GM12875 (cell line): ENCODE results near the gene AQR.
A peak's percentile ranks its signal among the peaks of the same experiment; 100 is the strongest.

Experiments used
- H3K4me3 ChIP-seq: one replicate; pipeline ENCODE4 v1.5.1; 2011; ENCODE audit warnings: low read depth, low read length, control low read depth
- TF ChIP-seq, protein P1 (sequence below): IDR thresholded peaks from 2 replicates; pipeline ENCODE4 v1.5.1; 2011; ENCODE audit warnings: low read depth, mild to moderate bottlenecking, control low read depth, inconsistent platforms, low read length, moderate library complexity, borderline replicate concordance; ENCODE audit not compliant: insufficient read depth

AQR gene

DNA sequence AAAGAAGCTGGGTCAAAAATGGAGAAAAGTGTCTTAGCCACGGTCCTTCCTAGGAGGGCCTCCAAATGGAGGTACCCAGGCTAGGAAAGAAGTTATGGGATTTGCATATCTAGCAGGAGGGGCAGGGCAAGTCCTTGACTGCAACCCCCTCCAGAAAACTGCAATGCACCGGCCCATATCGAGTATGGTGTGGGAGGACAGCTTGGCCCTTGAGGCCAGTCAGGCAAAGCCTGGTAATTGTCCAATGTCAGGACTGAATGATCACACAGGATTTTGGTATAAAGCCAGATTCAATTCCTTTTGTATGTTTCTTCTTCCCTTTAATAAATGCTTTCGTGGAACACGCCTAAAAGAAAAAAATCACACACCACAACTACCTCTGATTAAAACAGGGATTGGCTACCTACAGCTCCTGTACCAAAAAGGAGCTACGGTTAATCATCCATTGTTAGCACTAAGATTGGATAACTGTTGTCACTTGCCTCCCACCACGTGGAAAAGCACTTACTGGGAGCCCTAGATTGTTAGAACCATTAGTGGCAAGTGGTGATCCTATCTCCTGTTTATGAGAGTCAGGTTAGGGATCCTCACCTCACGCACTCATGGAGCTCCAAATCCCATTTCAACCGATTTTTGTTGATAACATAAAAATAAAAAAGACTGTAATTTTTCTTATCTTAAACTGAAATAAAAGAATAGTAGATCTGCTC, 17.4 kb upstream of the AQR start:
- peak overlapping the region; percentile 83 for H3K4me3 ChIP-seq
- TF ChIP-seq, protein P1, sequence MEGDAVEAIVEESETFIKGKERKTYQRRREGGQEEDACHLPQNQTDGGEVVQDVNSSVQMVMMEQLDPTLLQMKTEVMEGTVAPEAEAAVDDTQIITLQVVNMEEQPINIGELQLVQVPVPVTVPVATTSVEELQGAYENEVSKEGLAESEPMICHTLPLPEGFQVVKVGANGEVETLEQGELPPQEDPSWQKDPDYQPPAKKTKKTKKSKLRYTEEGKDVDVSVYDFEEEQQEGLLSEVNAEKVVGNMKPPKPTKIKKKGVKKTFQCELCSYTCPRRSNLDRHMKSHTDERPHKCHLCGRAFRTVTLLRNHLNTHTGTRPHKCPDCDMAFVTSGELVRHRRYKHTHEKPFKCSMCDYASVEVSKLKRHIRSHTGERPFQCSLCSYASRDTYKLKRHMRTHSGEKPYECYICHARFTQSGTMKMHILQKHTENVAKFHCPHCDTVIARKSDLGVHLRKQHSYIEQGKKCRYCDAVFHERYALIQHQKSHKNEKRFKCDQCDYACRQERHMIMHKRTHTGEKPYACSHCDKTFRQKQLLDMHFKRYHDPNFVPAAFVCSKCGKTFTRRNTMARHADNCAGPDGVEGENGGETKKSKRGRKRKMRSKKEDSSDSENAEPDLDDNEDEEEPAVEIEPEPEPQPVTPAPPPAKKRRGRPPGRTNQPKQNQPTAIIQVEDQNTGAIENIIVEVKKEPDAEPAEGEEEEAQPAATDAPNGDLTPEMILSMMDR, result no peak

DNA sequence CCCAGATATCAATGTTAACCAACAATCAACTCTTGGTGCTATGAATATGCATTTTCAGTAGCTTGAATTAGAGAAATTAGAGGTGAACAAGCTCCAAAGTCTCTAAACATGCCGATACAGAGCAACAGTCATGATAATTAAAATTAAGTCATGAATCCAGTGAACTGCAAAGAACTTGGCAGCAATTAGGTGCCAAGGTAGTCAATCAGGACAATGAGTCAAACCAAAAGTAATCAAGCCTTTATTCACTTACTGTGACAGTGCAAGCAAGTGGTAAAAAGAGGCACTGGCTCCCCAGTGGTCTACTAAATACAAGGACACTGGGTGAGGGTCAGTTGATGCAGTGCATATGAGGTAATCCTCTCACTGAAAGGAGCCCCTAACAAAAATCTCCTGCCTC, 16.8 kb upstream of the AQR start:
- peak overlapping the region; percentile 83 for H3K4me3 ChIP-seq
- TF ChIP-seq, protein P1, result no peak

DNA sequence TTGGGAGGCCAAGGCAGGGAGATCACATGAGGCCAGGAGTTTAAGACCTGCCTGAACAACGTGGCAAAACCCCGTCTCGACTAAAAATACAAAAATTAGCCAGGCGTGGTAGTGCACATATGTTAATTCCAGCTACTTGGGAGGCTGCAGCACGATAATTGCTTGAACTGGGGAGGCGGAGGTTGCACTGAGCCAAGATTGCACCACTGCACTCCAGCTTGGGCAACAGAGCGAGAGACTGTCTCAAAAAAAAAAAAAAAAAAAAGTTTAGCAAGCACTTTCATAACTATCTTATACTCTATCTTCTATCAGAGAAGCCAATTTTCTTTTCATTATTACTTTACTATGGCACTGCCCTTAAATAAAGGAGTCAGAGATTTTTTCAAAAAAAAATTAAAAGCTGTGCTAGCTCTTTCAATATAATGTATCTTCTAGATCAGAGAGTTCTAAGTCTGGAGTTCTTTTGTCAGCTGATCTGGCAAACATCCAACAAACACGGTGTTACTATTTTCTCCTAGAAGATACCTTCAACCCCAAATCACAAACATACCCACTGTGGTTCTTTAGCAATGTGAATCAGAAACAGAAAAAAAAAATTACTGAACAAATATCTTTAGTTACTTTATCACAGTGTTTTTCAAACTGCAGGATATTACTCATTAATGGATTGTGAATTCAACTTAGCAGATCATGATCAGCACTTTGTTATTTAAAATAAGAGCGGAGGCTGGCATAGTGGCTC, 15.5 kb upstream of the AQR start:
- TF ChIP-seq, protein P1, result no peak
- H3K4me3 ChIP-seq, result no peak overlapping the region

DNA sequence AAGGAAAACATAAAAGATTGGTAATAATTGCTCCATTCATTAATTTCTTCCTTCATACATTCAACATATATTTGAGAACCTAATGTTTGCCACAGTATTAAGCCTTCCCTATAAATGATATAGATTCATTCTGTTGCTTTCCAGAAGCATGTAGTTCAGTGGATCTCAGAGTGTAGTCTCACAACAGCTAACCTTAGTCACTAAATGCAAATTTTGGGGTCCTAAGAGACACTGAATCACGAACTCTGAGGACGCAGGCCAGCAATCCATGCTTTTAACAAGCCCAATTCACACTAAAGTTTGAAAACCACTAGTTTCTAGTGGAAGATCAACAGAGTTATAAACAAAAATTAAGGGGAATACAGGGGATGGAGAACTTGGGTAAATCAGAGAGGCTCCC, 7.2 kb upstream of the AQR start:
- no peak overlapping the region for H3K4me3 ChIP-seq
- TF ChIP-seq, protein P1, result no peak

DNA sequence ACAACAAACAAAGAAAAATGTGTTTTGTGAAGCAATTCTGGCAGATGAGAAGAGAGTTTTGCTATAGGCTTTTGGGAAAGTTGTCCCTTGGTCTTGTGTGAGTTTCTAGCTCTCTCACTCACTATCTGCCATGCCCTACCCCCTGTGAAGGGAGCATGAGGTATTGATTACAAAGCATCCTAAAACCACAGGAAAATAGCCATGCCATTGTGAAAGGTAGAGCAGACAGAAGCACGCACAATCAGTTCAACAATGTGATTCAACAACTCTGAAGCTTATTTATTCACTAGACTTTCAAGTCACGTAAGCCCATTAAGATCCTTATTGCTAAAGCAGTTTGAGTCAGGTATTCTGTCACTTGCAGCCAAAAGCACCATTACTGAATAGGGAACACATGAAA, 6.5 kb upstream of the AQR start:
- no peak overlapping the region for H3K4me3 ChIP-seq
- TF ChIP-seq, protein P1, result no peak

DNA sequence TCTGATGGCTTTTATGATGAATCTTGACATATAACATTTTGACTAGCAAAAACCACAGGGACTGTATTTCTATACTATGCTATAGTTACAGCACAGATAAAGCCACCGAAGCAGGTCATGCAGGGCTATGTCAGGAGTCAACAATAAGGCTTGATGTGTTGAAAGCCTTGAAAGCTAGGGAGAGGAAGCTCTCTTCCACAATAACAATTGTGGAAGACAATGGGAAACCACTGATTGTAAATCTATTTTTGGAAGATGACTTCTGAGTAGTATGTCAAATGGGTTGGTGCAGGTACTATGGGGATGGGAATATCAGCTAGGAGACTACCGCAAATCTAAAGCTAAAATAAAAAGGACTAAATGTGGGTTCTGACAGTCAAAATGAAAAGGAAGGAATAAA, 4.0 kb upstream of the AQR start:
- TF ChIP-seq, protein P1, result no peak
- no peak overlapping the region for H3K4me3 ChIP-seq

DNA sequence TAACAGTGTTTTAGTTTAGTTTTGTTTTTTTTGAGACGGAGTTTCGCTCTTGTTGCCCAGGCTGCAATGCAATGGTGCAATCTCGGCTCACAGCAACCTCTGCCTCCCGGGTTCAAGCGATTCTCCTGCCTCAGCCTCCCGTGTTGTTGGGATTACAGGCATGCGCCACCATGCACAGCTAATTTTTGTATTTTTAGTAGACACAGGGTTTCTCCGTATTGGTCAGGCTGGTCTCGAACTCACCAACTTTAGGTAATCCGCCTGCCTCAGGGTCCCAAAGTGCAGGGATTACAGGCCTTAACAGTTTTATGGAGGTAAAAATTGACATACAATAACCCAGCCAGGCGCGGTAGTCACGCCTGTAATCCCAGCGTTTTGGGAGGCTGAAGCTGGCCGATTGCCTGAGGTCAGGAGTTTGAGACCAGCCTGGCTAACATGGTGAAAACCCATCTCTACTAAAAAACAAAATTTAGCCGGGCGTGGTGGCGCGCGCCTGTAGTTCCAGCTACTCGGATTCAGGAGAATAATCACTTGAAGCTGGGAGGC, 629 bp upstream of the AQR start:
- H3K4me3 ChIP-seq, result peak overlapping the region; percentile 72
